ENCODE measurements around the gene PTGES3L. TPM values are rescaled to one million over a fixed set of nuclear protein-coding genes. Genes with fewer than 3 reads are reported as not detected.

PTGES3L gene
- 1.4 TPM for polyA plus RNA-seq

- Mint-ChIP-seq H3K27ac (peak within 1 kb of the TSS; percentile 86 to 99 (median 98)), H3K36me3 (peaks cover 1% of the 10 kb centered on the region), H3K4me3 (peak within 1 kb of the TSS; percentile 87 to 98 (median 94)), H3K4me1 (peaks cover 17 to 27% (median 24%) of the 10 kb centered on the region in 3 donors), H3K9me3 (no peaks in the 10 kb centered on the region), H3K27me3 (no peaks in the 10 kb centered on the region)
These were observed at the start of gene PTGES3L for GRCh38 chr17:42979511-42980273. Gene PTGES3L (minus strand): TSS chr17:42980080. CDS start chr17:42980053, 27 bp downstream.

GRCh38 chr17:43028221-43028861 lies 48.5 kb upstream of the PTGES3L start:
- Mint-ChIP-seq H3K4me1 (peaks cover 6 to 15% (median 7%) of the 10 kb centered on the region in 3 donors), H3K4me3 (peak overlapping the region in 2 of 4 donors; percentile 6 to 39), H3K27ac (no peak overlapping the region)

GRCh38 chr17:43027091-43028032 lies 47.5 kb upstream of the PTGES3L start:
- Mint-ChIP-seq H3K27ac (peak overlapping the region in 2 of 3 donors; percentile 81 to 83), H3K9me3 (no peaks in the 10 kb centered on the region), H3K36me3 (no peaks in the 10 kb centered on the region), H3K4me3 (peak overlapping the region in 1 of 4 donors; percentile 85), H3K4me1 (peaks cover 6 to 15% (median 7%) of the 10 kb centered on the region in 3 donors), H3K27me3 (no peaks in the 10 kb centered on the region)

More at GRCh38 chr17:43028221-43028861, 48.5 kb upstream of the PTGES3L start:
- Mint-ChIP-seq H3K27me3 (no peaks in the 10 kb centered on the region), H3K9me3 (no peaks in the 10 kb centered on the region), H3K36me3 (no peaks in the 10 kb centered on the region)

GRCh38 chr17:43026595-43026994 lies 46.7 kb upstream of the PTGES3L start:
- Mint-ChIP-seq H3K4me1 (peaks cover 6 to 17% (median 7%) of the 10 kb centered on the region in 3 donors), H3K36me3 (no peaks in the 10 kb centered on the region), H3K27me3 (no peaks in the 10 kb centered on the region), H3K9me3 (no peaks in the 10 kb centered on the region), H3K4me3 (peak overlapping the region; percentile 22 to 85 (median 28)), H3K27ac (peak overlapping the region in 2 of 3 donors; percentile 73 to 81)

GRCh38 chr17:43025766-43026537 lies 46.1 kb upstream of the PTGES3L start:
- Mint-ChIP-seq H3K27ac (peak overlapping the region; percentile 73 to 96 (median 81)), H3K9me3 (no peaks in the 10 kb centered on the region), H3K4me1 (peaks cover 7 to 18% (median 8%) of the 10 kb centered on the region in 3 donors), H3K27me3 (no peaks in the 10 kb centered on the region), H3K4me3 (peak overlapping the region; percentile 23 to 93 (median 79)), H3K36me3 (no peaks in the 10 kb centered on the region)

GRCh38 chr17:43025290-43025657 lies 45.4 kb upstream of the PTGES3L start:
- Mint-ChIP-seq H3K36me3 (no peaks in the 10 kb centered on the region), H3K9me3 (no peaks in the 10 kb centered on the region), H3K27ac (peak overlapping the region; percentile 63 to 96 (median 81)), H3K4me3 (peak overlapping the region; percentile 68 to 93 (median 82)), H3K4me1 (peaks cover 8 to 18% (median 8%) of the 10 kb centered on the region in 3 donors), H3K27me3 (no peaks in the 10 kb centered on the region)

- Mint-ChIP-seq H3K4me1 (peaks cover 8 to 18% (median 9%) of the 10 kb centered on the region in 3 donors), H3K27ac (peak within 1 kb of the TSS; percentile 89 to 96 (median 91)), H3K27me3 (no peaks in the 10 kb centered on the region), H3K4me3 (peak within 1 kb of the TSS; percentile 84 to 96 (median 92)), H3K36me3 (no peaks in the 10 kb centered on the region), H3K9me3 (no peaks in the 10 kb centered on the region)
These were observed 44.8 kb upstream of the PTGES3L start, which contains the start of gene RND2 for GRCh38 chr17:43024407-43025289. Gene RND2 (plus strand): TSS chr17:43025231. CDS start chr17:43025348, 117 bp downstream.

GRCh38 chr17:43021741-43022512 lies 42.0 kb upstream of the PTGES3L start, which contains the start of gene VAT1:
Gene VAT1 (minus strand): TSS chr17:43022385. CDS start chr17:43022322, 63 bp downstream.
- Mint-ChIP-seq H3K9me3 (no peaks in the 10 kb centered on the region), H3K4me1 (peaks cover 14 to 24% (median 16%) of the 10 kb centered on the region in 3 donors), H3K27me3 (no peaks in the 10 kb centered on the region), H3K36me3 (no peaks in the 10 kb centered on the region), H3K4me3 (peak within 1 kb of the TSS; percentile 94 to 96 (median 96)), H3K27ac (peak within 1 kb of the TSS in 2 of 3 donors; percentile 81 to 95)

GRCh38 chr17:43020789-43021740 lies 41.2 kb upstream of the PTGES3L start:
- Mint-ChIP-seq H3K9me3 (no peaks in the 10 kb centered on the region), H3K27ac (peak overlapping the region; percentile 81 to 95 (median 83)), H3K27me3 (no peaks in the 10 kb centered on the region), H3K4me3 (peak overlapping the region; percentile 94 to 96 (median 96)), H3K36me3 (no peaks in the 10 kb centered on the region), H3K4me1 (peaks cover 14 to 19% (median 16%) of the 10 kb centered on the region in 3 donors)

- Mint-ChIP-seq H3K36me3 (no peaks in the 10 kb centered on the region), H3K27ac (peak overlapping the region; percentile 65 to 83 (median 67)), H3K9me3 (no peaks in the 10 kb centered on the region), H3K4me1 (peaks cover 14 to 19% (median 14%) of the 10 kb centered on the region in 3 donors), H3K27me3 (no peaks in the 10 kb centered on the region), H3K4me3 (peak overlapping the region; percentile 21 to 96 (median 88))
These were observed 40.2 kb upstream of the PTGES3L start for GRCh38 chr17:43020030-43020621.

GRCh38 chr17:43019418-43019817 lies 39.5 kb upstream of the PTGES3L start:
- Mint-ChIP-seq H3K9me3 (no peaks in the 10 kb centered on the region), H3K36me3 (no peaks in the 10 kb centered on the region), H3K27ac (peak overlapping the region in 2 of 3 donors; percentile 65 to 67), H3K27me3 (no peaks in the 10 kb centered on the region), H3K4me1 (peaks cover 11 to 14% (median 13%) of the 10 kb centered on the region in 3 donors), H3K4me3 (peak overlapping the region in 3 of 4 donors; percentile 34 to 96 (median 67))

Data from IgD-negative memory B cell (primary cell).